SIG-M5 (cell line): Measurements from ENCODE around the gene SLCO4A1.
"Not testable (repeated sequence)": the region's sequence is repeated elsewhere in the genome, so short reads cannot be mapped to it uniquely, and the experiment has no call there.

Experiments
- DNase-seq: peaks from one replicate; lab custom pipeline; 2025; lab: John Stamatoyannopoulos, UW

SLCO4A1 gene

GRCh38 chr20:62622877-62623487 lies 19.3 kb upstream of the SLCO4A1 start:
- DNase-seq: no peak

GRCh38 chr20:62623488-62624324 lies 18.6 kb upstream of the SLCO4A1 start:
- no peak for DNase-seq

- no peak for DNase-seq
Measured at GRCh38 chr20:62624325-62624690, 18.0 kb upstream of the SLCO4A1 start.

GRCh38 chr20:62624719-62625453 lies 17.4 kb upstream of the SLCO4A1 start:
- DNase-seq: no peak

- DNase-seq: no peak
Measured at GRCh38 chr20:62625516-62625915, 16.8 kb upstream of the SLCO4A1 start.

- no peak for DNase-seq
Measured at GRCh38 chr20:62625921-62626547, 16.3 kb upstream of the SLCO4A1 start.

- DNase-seq: not testable (repeated sequence)
Measured at GRCh38 chr20:62627425-62627824, 14.9 kb upstream of the SLCO4A1 start.

GRCh38 chr20:62627901-62628612 lies 14.2 kb upstream of the SLCO4A1 start:
- DNase-seq: no peak

- DNase-seq: no peak
Measured at GRCh38 chr20:62628691-62629090, 13.6 kb upstream of the SLCO4A1 start.

GRCh38 chr20:62629864-62630470 lies 12.3 kb upstream of the SLCO4A1 start:
- no peak for DNase-seq

GRCh38 chr20:62631336-62632308 lies 10.7 kb upstream of the SLCO4A1 start:
- DNase-seq: no peak

GRCh38 chr20:62632575-62633090 lies 9.7 kb upstream of the SLCO4A1 start:
- DNase-seq: no peak

- DNase-seq: no peak
Measured at GRCh38 chr20:62633598-62634329, 8.5 kb upstream of the SLCO4A1 start.

- no peak for DNase-seq
Measured at GRCh38 chr20:62634330-62634967, 7.9 kb upstream of the SLCO4A1 start.

GRCh38 chr20:62635232-62635631 lies 7.1 kb upstream of the SLCO4A1 start:
- no peak for DNase-seq

GRCh38 chr20:62635852-62636251 lies 6.5 kb upstream of the SLCO4A1 start:
- no peak for DNase-seq

- no peak for DNase-seq
Measured at GRCh38 chr20:62636446-62636845, 5.9 kb upstream of the SLCO4A1 start.

GRCh38 chr20:62637110-62637509 lies 5.2 kb upstream of the SLCO4A1 start:
- DNase-seq: no peak
